RWPE2 (cell line): ENCODE measurements around the gene SPTLC3.

Source experiments
- ATAC-seq: fragments of 200-7000 bp; cut with Tn5 transposase; 3 replicates; pipeline ENCODE4 v1.9.1; 2021; ENCODE audit warnings: low read depth
- DNase-seq: peaks from one replicate; pipeline ENCODE4 v3.0.0-alpha.2; 2020; ENCODE audit warnings: low spot score
- H3K27ac ChIP-seq: fragments of 450-650 bp; 2 replicates; pipeline ENCODE4 v1.5.1; 2017; ENCODE audit warnings: mild to moderate bottlenecking; ENCODE audit not compliant: poor library complexity, severe bottlenecking
- H3K27me3 ChIP-seq: fragments of 250-450 bp; sonication (Bioruptor Pico); 2 replicates; pipeline ENCODE4 v1.5.1; 2021; ENCODE audit warnings: mild to moderate bottlenecking, moderate library complexity; ENCODE audit not compliant: insufficient read depth, poor library complexity, severe bottlenecking
- H3K36me3 ChIP-seq: fragments of 250-450 bp; sonication (Bioruptor Pico); 2 replicates; pipeline ENCODE4 v1.5.1; 2020; ENCODE audit warnings: low read depth, mild to moderate bottlenecking, moderate library complexity
- H3K4me1 ChIP-seq: fragments of 250-450 bp; sonication (Bioruptor Pico); 2 replicates; pipeline ENCODE4 v1.5.1; 2021; ENCODE audit warnings: mild to moderate bottlenecking, moderate library complexity; ENCODE audit not compliant: insufficient read depth, poor library complexity, severe bottlenecking
- H3K4me3 ChIP-seq: fragments of 250-450 bp; sonication (Bioruptor Pico); 2 replicates; pipeline ENCODE4 v1.5.1; 2021; ENCODE audit warnings: mild to moderate bottlenecking, moderate library complexity; ENCODE audit not compliant: severe bottlenecking
- H3K9me3 ChIP-seq: fragments of 250-450 bp; sonication (Bioruptor Pico); 2 replicates; pipeline ENCODE4 v1.5.1; 2021; ENCODE audit warnings: mild to moderate bottlenecking, moderate library complexity; ENCODE audit not compliant: severe bottlenecking
- TF ChIP-seq, protein P1 (sequence below): fragments of 450-650 bp; IDR thresholded peaks from one replicate; pipeline ENCODE4 v1.5.1; 2017; ENCODE audit warnings: mild to moderate bottlenecking, moderate library complexity; ENCODE audit not compliant: poor library complexity, severe bottlenecking

SPTLC3 gene

DNA sequence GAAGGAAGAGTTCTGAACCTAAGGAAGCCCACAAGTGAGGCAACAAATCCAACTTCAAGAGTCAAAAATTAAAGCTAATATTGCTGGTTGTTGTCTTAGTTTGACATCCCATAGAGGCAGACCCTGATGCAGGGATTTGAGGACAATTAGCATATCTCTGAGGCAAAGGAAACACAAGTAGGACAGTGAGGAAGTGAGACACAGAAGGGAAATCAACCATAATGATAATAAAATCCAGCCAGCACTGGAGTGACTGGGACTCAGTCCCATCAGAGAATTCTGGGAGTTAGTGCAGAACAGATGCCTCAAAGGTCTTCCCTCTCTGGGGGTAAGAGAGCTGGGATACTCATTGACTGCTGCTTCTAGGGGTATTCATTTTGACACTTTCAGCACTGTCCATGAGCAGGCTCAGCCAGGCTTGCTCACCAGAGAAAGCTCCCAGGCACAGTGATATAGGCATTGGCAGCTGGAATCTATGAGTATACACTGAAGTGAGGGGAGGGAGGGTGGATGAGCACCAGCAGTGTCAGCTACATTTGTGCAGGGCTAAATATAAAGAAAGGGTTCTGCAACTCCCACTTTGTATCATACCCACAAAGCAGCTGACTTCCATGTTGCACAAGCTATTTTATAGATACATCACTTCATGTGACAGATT, 43.4 kb upstream of the SPTLC3 start:
- no peak overlapping the region for H3K27ac ChIP-seq
- peaks cover 4% of the 10 kb centered on the region for H3K4me1 ChIP-seq
- DNase-seq (no peak), ATAC-seq (no peak; the same call in 2 of the 3 replicates)
- H3K36me3 ChIP-seq = no peaks in the 10 kb centered on the region
- H3K4me3 ChIP-seq = no peak overlapping the region
- TF ChIP-seq, protein P1, sequence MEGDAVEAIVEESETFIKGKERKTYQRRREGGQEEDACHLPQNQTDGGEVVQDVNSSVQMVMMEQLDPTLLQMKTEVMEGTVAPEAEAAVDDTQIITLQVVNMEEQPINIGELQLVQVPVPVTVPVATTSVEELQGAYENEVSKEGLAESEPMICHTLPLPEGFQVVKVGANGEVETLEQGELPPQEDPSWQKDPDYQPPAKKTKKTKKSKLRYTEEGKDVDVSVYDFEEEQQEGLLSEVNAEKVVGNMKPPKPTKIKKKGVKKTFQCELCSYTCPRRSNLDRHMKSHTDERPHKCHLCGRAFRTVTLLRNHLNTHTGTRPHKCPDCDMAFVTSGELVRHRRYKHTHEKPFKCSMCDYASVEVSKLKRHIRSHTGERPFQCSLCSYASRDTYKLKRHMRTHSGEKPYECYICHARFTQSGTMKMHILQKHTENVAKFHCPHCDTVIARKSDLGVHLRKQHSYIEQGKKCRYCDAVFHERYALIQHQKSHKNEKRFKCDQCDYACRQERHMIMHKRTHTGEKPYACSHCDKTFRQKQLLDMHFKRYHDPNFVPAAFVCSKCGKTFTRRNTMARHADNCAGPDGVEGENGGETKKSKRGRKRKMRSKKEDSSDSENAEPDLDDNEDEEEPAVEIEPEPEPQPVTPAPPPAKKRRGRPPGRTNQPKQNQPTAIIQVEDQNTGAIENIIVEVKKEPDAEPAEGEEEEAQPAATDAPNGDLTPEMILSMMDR = no peak
- no peaks in the 10 kb centered on the region for H3K9me3 ChIP-seq
- no peaks in the 10 kb centered on the region for H3K27me3 ChIP-seq

DNA sequence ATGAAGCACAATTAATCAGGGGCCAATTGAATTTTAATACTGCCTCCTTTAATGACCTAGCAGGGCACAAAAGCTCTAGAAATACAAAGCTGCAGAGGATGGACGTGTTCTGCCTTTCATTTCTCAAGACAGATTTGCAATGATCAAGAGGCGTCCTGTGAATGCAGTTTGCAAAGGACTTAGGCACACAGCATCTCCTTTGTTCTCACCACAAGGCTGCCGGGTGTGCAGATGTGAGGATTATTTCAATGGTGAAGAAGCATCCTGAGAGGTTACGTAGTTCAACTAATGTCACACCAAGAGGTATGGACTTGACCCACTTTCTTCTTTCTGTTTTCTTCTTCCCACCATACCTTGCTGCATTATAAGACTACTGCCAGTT, 42.9 kb upstream of the SPTLC3 start:
- Histone ChIP-seq H3K36me3 (no peaks in the 10 kb centered on the region), H3K4me1 (peaks cover 4% of the 10 kb centered on the region), H3K4me3 (no peak overlapping the region), H3K9me3 (no peaks in the 10 kb centered on the region), H3K27me3 (no peaks in the 10 kb centered on the region), H3K27ac (no peak overlapping the region)
- TF ChIP-seq, protein P1 = no peak
- DNase-seq (no peak), ATAC-seq (no peak)

DNA sequence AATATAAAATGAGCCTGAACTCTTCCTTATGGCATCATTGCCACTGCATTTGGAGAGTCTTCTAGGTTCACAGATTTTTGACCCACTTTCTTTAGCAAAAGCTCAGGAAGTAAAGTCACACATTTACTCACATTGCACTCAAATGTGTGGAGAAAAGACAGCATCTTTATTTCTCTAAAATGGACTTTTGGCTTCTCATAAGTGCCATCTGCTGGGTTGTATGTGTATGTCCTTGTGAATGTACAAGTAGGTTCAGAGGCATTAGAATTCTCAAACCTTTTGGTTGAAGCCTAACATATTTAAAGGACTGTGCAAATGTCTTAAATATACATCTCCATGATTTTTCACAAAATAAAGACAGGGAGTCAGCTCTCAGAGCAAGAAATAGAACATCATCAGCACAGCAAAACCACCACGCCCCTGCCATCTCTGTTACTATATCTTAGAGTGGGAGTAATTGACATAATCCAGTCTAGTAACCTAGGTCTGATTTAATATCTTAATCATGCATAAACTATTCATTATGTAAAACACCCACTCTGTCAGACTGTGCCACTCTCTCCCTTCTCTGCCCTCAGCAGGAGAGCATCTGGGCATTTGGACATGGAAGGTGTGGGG, 42.2 kb upstream of the SPTLC3 start:
- H3K4me3 ChIP-seq = no peak overlapping the region
- DNase-seq (no peak), ATAC-seq (peak; percentile 48; the same call in 1 of the 3 replicates)
- no peak overlapping the region for H3K27ac ChIP-seq
- no peaks in the 10 kb centered on the region for H3K27me3 ChIP-seq
- H3K4me1 ChIP-seq = peaks cover 4% of the 10 kb centered on the region
- H3K36me3 ChIP-seq = no peaks in the 10 kb centered on the region
- no peaks in the 10 kb centered on the region for H3K9me3 ChIP-seq
- TF ChIP-seq, protein P1 = peak; percentile 70

- no peak overlapping the region for H3K27ac ChIP-seq
- H3K4me1 ChIP-seq = no peaks in the 10 kb centered on the region
- no peak overlapping the region for H3K4me3 ChIP-seq
- TF ChIP-seq, protein P1 = no peak
- H3K9me3 ChIP-seq = no peaks in the 10 kb centered on the region
- H3K36me3 ChIP-seq = no peaks in the 10 kb centered on the region
- ATAC-seq (no peak), DNase-seq (no peak)
- H3K27me3 ChIP-seq = no peaks in the 10 kb centered on the region
Measured at GRCh38 chr20:12967932-12968331, 40.8 kb upstream of the SPTLC3 start.

DNA sequence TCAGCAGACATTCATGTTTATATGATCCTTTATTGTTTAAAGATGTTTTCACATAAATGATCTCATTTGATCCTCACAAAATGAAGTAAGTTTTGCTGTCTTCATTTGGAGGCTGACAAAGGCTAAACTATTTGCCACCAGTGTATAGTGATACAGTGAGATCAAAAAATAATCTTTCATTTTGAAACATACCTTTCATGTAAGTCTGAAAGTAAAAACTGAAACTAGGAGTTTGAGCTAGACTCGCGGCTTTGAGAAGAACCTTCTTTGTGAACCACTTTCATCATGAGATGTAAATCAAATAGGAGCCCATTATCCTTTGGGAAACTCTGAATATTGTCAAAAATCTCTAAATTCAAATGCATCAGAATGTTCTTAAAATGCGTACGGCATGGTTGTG, 40.3 kb upstream of the SPTLC3 start:
- Histone ChIP-seq H3K4me1 (no peaks in the 10 kb centered on the region), H3K4me3 (no peak overlapping the region), H3K9me3 (no peaks in the 10 kb centered on the region), H3K36me3 (no peaks in the 10 kb centered on the region), H3K27ac (no peak overlapping the region), H3K27me3 (no peaks in the 10 kb centered on the region)
- DNase-seq (no peak), ATAC-seq (no peak)
- TF ChIP-seq, protein P1 = no peak
